GM13976 (cell line): ENCODE results near the gene STK35.

ENCODE experiments used
- DNase-seq: peaks from one replicate; pipeline ENCODE4 v3.0.0; 2012; ENCODE audit warnings: low spot score
- in situ Hi-C: fragments of 300-500 bp; cut with MboI; formaldehyde crosslinking; loops from one replicate; pipeline ENCODE4 v1.12.0; 2022; ENCODE audit warnings: low sequenced_read_pairs, mixed read lengths, inconsistent platforms; ENCODE audit not compliant: unreplicated experiment
- TF ChIP-seq, protein P1 (sequence below): IDR thresholded peaks from 2 replicates; pipeline ENCODE4 v1.5.1; 2012; ENCODE audit warnings: borderline replicate concordance, mild to moderate bottlenecking; ENCODE audit not compliant: insufficient read depth; ENCODE audit errors: extremely low read depth, missing control alignments, control extremely low read depth

STK35 gene

DNA sequence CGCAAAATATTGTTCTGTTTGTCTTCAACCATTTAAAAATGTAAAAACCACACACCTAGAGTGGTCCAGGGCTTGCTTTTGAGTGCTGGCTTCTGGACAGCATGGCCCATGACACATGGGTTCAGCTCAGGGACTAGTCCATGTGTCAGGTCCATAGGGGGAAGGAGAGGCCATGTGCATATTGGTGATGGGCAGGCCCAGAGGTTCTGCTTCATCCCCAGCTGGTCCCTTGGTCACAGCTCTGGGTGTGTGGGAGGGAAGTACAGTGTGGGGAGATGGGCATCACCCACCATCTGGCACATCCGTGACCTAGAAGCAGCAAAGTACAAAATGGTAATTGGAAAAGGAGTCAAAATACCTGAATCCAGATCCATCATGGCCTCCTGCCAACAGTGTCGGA is 50.7 kb downstream of the STK35 start:
- TF ChIP-seq, protein P1, sequence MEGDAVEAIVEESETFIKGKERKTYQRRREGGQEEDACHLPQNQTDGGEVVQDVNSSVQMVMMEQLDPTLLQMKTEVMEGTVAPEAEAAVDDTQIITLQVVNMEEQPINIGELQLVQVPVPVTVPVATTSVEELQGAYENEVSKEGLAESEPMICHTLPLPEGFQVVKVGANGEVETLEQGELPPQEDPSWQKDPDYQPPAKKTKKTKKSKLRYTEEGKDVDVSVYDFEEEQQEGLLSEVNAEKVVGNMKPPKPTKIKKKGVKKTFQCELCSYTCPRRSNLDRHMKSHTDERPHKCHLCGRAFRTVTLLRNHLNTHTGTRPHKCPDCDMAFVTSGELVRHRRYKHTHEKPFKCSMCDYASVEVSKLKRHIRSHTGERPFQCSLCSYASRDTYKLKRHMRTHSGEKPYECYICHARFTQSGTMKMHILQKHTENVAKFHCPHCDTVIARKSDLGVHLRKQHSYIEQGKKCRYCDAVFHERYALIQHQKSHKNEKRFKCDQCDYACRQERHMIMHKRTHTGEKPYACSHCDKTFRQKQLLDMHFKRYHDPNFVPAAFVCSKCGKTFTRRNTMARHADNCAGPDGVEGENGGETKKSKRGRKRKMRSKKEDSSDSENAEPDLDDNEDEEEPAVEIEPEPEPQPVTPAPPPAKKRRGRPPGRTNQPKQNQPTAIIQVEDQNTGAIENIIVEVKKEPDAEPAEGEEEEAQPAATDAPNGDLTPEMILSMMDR, result no peak
- in situ Hi-C loops, result loop anchor here (25.0 kb wide), 1 partner anchor 390 kb away; no protein-coding TSS in a partner anchor
- DNase-seq, result no peak

DNA sequence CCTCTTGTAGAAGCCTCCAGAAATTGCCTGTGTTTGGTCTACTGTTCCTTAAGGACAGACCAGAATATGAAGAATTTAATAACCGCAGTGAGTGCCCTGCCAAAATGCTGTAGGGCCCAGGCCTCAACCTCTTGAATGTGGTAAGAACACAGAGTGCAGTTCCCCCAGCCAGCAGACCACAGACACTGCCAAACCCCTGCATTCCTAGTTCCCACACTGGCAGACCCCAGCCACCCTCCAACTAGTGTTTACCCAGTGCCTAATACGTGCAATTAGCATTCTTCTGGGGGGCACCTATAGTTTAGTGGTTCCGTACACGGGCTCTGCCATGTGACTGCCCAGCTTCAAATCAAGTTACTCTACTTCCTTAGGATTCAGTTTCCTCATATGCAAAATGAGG is 51.7 kb downstream of the STK35 start:
- in situ Hi-C loops, result loop anchor here (25.0 kb wide), 1 partner anchor 391 kb away; no protein-coding TSS in a partner anchor
- no peak for DNase-seq
- TF ChIP-seq, protein P1, result no peak

DNA sequence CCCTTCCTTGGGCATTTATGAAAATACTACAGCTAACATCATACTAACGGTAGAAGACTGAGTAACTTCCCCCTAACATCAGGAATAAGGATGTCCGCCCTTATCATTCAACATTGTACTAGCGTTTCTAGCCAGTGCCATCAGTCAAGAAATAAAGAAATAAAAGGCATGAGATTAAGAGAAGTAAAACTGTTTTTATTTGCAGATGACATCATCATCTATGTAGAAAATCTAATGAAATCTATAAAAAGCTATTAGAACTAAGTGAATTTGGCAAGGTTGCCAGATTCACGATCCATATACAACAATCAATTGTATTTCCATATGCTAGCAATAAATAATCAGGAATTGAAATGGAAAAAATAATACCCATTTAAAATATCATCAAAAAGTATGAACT is 54.6 kb downstream of the STK35 start:
- TF ChIP-seq, protein P1, result no peak
- in situ Hi-C loops, result loop anchor here (25.0 kb wide), 1 partner anchor 394 kb away; no protein-coding TSS in a partner anchor
- DNase-seq, result no peak

DNA sequence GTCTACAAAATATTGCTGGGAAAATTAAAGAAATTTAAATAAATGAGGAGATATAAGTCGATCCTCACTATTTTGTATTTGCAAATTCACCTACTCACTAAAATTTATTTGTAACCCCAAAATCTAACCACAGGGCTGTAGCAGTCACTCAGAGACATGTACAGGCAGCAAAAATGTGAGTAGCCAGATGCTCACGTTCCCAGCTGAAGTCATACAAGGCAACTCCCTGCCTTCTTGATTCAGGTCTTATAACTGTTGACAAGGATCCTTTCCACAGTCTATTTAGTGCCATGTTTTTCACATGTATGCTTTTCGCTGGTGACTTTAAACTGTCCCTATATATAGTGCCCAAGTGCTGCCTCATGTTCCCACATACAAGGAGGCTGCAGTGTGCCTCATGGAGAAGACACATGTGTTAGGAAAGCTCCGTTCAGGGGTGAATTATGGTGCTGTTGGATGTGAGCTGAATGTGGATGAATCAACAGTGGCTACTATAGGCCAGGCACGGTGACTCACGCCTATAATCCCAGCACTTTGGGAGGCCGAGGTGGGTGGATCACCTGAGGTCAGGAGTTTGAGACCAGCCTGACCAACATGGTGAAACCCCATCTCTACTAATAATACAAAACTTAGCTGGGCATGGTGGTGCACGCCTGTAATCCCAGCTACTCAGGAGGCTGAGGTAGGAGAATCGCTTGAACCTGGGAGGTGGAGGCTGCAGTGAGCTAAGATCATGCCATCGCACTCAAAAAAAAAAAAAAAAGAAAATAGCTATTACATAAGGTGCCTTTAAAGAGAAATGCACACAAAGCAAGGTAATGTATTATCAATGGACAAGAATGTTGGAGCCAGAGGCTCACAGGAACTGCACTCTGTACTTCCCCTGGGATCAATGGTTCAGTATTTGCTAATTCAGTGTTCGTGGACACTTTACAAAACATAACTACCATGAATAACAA is 55.3 kb downstream of the STK35 start:
- in situ Hi-C loops, result loop anchor here (25.0 kb wide), 1 partner anchor 395 kb away; no protein-coding TSS in a partner anchor
- no peak for DNase-seq
- TF ChIP-seq, protein P1, result no peak

DNA sequence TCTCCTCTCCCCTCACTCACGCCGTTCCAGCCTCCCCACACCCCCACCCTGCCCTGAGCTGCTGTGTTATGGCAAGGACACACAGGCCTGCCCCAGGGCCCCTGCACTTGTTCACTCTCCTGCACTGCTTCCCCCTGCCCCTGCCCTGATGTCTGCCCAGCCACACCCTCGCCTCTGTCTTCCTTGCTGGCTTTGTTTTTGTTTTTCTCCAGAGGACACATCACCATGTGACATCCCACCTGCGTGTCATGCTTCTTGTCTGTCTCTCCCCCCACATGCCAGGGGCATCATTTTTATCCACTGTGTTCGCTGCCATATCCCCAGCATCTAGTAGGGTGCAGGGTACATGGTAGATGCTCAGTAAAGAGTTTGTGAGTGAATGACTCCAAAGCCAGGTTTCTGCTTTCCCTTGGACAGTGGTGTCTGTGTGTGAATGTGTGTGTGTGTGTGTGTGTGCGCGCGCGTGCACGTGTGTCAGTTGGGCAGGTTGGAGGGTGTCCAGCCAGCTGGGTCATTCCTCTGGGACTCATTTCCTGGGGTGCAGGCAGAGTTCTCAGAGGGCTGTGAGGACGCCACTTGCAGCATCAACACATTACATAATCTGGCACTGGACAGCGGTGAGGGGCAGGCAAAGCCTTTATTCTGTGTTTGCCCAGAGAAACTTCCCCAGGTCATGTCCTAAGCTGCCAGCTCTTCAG is 60.6 kb downstream of the STK35 start:
- in situ Hi-C loops, result loop anchor here (25.0 kb wide), 1 partner anchor 400 kb away; no protein-coding TSS in a partner anchor
- TF ChIP-seq, protein P1, result no peak
- DNase-seq, result no peak

DNA sequence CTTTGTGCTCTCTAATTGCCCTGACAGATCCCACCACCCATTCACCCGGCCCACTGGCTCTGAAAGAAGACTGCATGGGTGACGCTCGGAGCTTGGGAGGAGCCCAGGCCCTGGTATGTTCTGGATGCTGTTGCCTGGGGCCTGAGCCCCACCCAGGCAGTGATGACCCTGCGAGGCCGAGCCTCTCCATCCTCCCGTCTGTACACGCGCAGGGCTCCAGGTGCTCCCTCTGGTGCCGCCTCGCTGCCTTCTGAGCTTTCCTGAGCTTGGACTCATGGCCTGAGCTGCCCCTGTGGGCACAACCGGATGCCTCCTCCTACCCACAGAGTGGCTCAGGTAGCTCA is 61.2 kb downstream of the STK35 start:
- no peak for DNase-seq
- in situ Hi-C loops, result loop anchor here (25.0 kb wide), 1 partner anchor 400 kb away; no protein-coding TSS in a partner anchor
- TF ChIP-seq, protein P1, result no peak
